Upper lobe of right lung (tissue), 1 donor: ENCODE data around the gene SURF4. TPM values are rescaled to one million over a fixed set of nuclear protein-coding genes. Genes with fewer than 3 reads are reported as not detected.

Source experiments
- ATAC-seq: fragments of 200-7000 bp; cut with Tn5 transposase; one replicate; pipeline ENCODE4 v1.9.1; 2020; ENCODE audit warnings: mild to moderate bottlenecking, moderate library complexity
- DNase-seq: peaks from one replicate; pipeline ENCODE4 v3.0.0-alpha.2; 2020
- H3K27ac ChIP-seq: fragments of 200-600 bp; one replicate; pipeline ENCODE4 v1.8.0; 2022
- H3K27me3 ChIP-seq: fragments of 200-600 bp; one replicate; pipeline ENCODE4 v1.8.0; 2022; ENCODE audit warnings: mild to moderate bottlenecking
- H3K36me3 ChIP-seq: fragments of 200-600 bp; one replicate; pipeline ENCODE4 v1.8.0; 2022
- H3K4me1 ChIP-seq: fragments of 200-600 bp; one replicate; pipeline ENCODE4 v1.8.0; 2022
- H3K4me3 ChIP-seq: fragments of 200-600 bp; one replicate; pipeline ENCODE4 v1.8.0; 2022; ENCODE audit warnings: mild to moderate bottlenecking
- H3K9me3 ChIP-seq: fragments of 200-600 bp; one replicate; pipeline ENCODE4 v1.8.0; 2022
- CTCF ChIP-seq: fragments of 200-600 bp; IDR thresholded peaks from one replicate; pipeline ENCODE4 v1.8.0; 2022; ENCODE audit warnings: antibody characterized with exemption
- intact Hi-C: fragments of 100-400 bp; cut with DNase I; formaldehyde crosslinking; loops from one replicate; pipeline ENCODE4 v1.11.0; 2022
- long read RNA-seq: library from polyadenylated mRNA; unstranded; transcript quantifications from one replicate; pipeline ENCODE4 v2.0.0, GENCODE V29; 2021
- total RNA-seq: library from RNA; stranded (reverse); fragmentation: NEBNext Ultra II Directional; extraction: Animal tissue kit (Norgen Biotek cat#: 25700); gene quantifications from one replicate; pipeline ENCODE4 v1.2.1, GENCODE V29; 2021
- donor health status: DM: no; HTN: yes; CAD: no; lungs with severe emphysema.

Gene SURF4
- total RNA-seq, result 142 TPM
- long read RNA-seq, transcript SURF4-202 (6 exons, 2,984 nt), result major isoform, 312 of 370 reads
- long read RNA-seq, partial matches to known transcripts, result 14 of 370 reads
- long read RNA-seq, other reads (novel, unspliced or antisense), result 42 of 370 reads

DNA sequence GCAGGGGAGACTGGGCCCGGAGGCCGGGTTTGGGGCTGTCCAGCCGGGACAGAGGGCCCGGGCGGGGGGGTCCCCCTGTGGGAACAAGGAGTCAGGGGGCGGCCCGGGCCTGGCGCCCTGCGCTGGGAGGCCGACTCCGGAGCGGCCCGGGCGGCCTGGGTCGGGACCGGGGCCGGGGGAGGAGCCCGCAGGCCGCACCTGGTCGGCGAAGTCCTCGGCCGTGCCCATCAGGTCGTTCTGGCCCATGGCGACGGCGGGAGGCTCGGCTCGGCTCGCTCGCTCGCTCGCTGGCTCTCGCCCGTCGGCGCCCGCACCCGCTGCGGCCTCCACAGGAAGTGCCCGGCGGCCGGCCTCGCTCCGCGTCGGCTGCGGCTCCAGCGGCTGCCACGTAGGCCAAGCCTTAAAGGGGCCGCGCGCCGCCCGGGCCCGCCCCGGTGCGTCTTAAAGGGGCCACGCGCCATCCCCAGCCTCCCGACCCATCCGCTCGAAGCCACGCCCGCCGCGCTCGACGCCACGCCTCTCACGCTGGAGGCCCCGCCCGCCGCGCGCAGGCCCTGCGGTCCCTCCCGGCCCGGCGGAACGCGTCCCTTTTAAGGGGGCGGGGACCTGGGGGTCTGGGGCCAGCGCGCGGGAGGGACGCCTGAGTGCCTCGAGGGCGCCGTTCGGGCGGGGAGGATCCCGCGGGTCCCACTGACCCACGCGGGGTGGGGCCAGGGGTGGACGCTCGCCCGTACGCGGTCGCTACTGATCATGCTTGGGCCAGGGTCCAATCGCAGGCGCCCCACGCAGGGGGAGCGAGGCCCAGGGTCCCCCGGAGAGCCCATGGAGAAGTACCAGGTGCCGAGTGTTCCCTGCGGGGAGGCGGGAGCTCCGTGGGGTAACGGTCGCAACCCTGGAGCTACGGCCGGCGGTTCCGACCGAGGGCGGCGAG is at the start of gene SURF4, which contains the start of gene STKLD1:
Gene SURF4 (minus strand): TSS at position 337 of the 931 bp plus-strand sequence. CDS start 91 bp downstream, at position 246.
Gene STKLD1 (plus strand): TSS at position 643 of the 931 bp plus-strand sequence. CDS start 108 bp downstream, at position 751.
- Histone ChIP-seq H3K4me3 (peak within 1 kb of the TSS; percentile 96), H3K9me3 (no peaks in the 10 kb centered on the region), H3K36me3 (peaks cover under 1% of the 10 kb centered on the region), H3K4me1 (peaks cover 39% of the 10 kb centered on the region), H3K27ac (peak within 1 kb of the TSS; percentile 96), H3K27me3 (no peaks in the 10 kb centered on the region)
- peak; percentile 98 for DNase-seq
- no peak for TF ChIP-seq CTCF
- ATAC-seq, result peak; percentile 98
- intact Hi-C loops, result no loop called here

- no peak overlapping the region for H3K4me3 ChIP-seq
Observed at GRCh38 chr9:133425049-133425632, 49.3 kb upstream of the SURF4 start.

DNA sequence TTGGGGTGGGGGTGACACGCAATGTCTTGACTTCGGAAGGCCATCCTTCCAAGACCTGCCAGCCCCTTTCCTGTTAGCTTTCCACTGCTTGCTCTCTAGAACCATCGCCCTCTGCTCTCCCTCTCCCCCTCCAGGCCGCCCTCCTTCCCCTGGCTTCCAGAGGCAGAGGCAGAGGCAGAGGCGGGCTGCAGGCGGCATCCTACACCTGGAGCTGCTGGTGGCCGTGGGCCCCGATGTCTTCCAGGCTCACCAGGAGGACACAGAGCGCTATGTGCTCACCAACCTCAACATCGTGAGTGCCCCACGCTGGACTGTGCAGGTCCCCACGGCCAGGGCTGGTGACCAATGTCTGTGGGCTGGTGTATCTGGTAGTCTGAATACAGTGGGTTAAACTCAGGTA is 48.3 kb upstream of the SURF4 start:
- Histone ChIP-seq H3K4me3 (no peak overlapping the region), H3K27me3 (peaks cover 29% of the 10 kb centered on the region), H3K9me3 (no peaks in the 10 kb centered on the region), H3K36me3 (no peaks in the 10 kb centered on the region), H3K27ac (no peak overlapping the region), H3K4me1 (peaks cover 3% of the 10 kb centered on the region)
- no peak for DNase-seq
- intact Hi-C loops, result no loop called here
- no peak for TF ChIP-seq CTCF
- ATAC-seq, result no peak

More at GRCh38 chr9:133425049-133425632, 49.3 kb upstream of the SURF4 start:
- peaks cover 3% of the 10 kb centered on the region for H3K4me1 ChIP-seq
- H3K27me3 ChIP-seq, result peaks cover 29% of the 10 kb centered on the region
- intact Hi-C loops, result no loop called here
- no peak overlapping the region for H3K27ac ChIP-seq
- no peaks in the 10 kb centered on the region for H3K9me3 ChIP-seq
- H3K36me3 ChIP-seq, result no peaks in the 10 kb centered on the region
- TF ChIP-seq CTCF, result no peak
- ATAC-seq (no peak), DNase-seq (no peak)

DNA sequence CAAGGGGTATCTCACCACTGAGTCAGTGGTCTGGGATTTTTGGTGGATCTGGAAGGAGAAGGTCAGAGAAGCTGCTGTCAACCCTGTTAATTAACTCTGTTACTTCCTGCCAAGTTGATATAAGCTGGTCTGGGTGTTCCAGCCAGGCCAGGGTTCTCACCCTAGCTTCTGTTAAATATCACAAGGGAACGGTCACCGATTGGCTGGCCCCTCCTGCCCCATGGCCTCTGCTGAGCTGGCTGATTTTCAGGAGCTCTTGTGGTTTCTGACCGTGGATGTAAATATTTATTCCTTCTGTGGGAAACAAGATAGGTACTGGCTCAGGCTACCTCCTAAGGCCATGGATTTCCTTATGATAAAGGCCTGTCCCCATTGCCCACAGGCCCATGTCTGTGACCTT is 47.4 kb upstream of the SURF4 start:
- TF ChIP-seq CTCF, result no peak
- Histone ChIP-seq H3K36me3 (no peaks in the 10 kb centered on the region), H3K27me3 (peaks cover 23% of the 10 kb centered on the region), H3K4me3 (no peak overlapping the region), H3K4me1 (peaks cover 7% of the 10 kb centered on the region), H3K27ac (no peak overlapping the region), H3K9me3 (no peaks in the 10 kb centered on the region)
- DNase-seq, result no peak
- ATAC-seq, result no peak
- intact Hi-C loops, result no loop called here

DNA sequence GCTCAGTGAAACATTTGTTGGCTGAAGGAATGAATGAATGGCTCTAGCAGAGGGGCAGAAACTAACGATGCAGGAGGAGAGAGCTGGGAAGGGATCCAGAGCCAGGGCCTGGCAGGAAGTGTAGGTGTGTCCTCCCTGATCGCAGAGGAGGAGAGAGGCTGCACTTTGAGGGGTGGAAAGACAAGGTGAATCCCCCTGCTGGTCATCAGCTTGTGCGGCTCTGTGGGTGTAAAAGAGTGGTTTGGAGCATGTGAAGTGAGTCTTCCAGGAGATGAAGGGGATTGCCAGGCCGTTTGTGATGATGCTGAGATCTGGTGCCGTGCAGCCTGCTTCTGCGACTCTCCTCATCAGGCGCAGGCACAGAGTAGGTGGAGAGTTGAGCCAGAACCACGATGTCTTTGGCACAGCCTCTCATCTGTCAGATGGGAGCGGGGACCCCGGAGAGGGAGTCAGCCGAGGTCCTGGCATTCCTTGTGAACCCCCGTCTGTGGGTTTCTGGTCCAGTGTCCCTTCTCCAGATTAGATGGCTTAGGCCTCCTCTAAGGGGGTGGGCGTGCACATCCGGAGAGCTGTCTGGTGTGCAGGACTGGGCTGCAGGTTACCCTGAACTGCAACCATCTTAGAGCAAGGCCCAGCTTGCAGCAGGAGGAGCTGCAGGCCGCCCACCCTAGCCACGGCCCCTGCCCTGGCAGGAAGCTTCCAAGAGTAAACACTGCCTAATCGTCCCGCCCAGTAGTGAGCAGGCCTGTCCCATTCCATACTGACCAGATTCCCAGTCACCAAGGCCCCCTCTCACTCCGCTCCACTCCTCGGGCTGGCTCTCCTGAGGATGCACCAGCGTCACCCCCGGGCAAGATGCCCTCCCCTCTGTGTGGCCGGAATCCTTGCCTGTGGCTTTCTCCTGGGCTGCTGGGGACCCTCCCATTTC is 46.0 kb upstream of the SURF4 start, which contains the start of gene ADAMTS13:
Gene ADAMTS13 (plus strand): TSS at position 753 of the 928 bp plus-strand sequence. CDS start 77 bp downstream, at position 830.
- intact Hi-C loops, result no loop called here
- Histone ChIP-seq H3K36me3 (no peaks in the 10 kb centered on the region), H3K27me3 (peaks cover 10% of the 10 kb centered on the region), H3K9me3 (no peaks in the 10 kb centered on the region), H3K27ac (no peak within 1 kb of the TSS), H3K4me1 (peaks cover 8% of the 10 kb centered on the region), H3K4me3 (no peak within 1 kb of the TSS)
- TF ChIP-seq CTCF, result no peak
- DNase-seq (no peak), ATAC-seq (no peak)
